Measurements from ENCODE around the gene CDH24. TPM values are rescaled to one million over a fixed set of nuclear protein-coding genes. Genes with fewer than 3 reads are reported as not detected.

CDH24 gene
- total and polyA plus RNA-seq, 9 of the 15 experiments (the other 6 are each of a cell fraction or from before 2014, with no cell fraction given): 0.04 to 16.2 (median 4.9) TPM

DNA sequence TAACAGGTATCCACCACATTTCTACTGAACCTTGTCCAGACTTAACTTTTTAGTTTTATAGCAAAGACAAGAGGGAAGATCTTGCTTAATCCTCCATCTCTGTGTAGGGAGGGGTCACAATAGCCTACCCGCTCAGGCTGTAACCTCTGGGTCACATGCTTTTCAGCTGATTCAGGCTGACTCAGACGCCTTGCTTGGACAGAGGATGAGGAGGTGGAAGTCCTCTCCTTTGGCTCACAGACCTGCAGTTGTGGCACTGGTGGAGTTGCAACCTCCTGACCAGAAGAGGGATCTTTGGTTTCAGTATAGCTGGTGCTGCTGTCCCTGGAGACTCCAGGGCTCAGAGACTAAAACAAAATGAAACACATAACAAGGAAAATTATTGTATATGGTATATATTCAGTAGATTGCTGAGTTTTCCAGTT lies 21.4 kb upstream of the CDH24 start (continued):
- TF ChIP-seq TAF15 (IDR thresholded peaks at IDR 0.05; ENCODE audit: low read depth, low read length) (no peak), U2AF1 (optimal IDR thresholded peaks at IDR 0.05; ENCODE audit: low read depth, low read length) (no peak), ARNT (IDR thresholded peaks at IDR 0.05) (peak in 1 of 2 experiments; percentile 70; a peak in 1 of 4 replicates), ZNF384 (IDR thresholded peaks at IDR 0.05; ENCODE audit: low read depth, low read length) (no peak), SMAD4 (CRISPR knock-in tag; conservative IDR thresholded peaks at IDR 0.05) (peak; percentile 69), HMG20B (CRISPR knock-in tag; IDR thresholded peaks at IDR 0.05) (no peak), DIDO1 (tag; IDR thresholded peaks at IDR 0.05; ENCODE audit: low read depth) (no peak), PURB (CRISPR knock-in tag; IDR thresholded peaks at IDR 0.05; ENCODE audit: low read depth) (no peak), NR3C1 (CRISPR knock-in tag; IDR thresholded peaks at IDR 0.05) (no peak), BACH1 (tag; IDR thresholded peaks at IDR 0.05) (peak; percentile 82; the same call in 1 of the 2 replicates), ZNF444 (CRISPR knock-in tag; IDR thresholded peaks at IDR 0.05) (no peak), NFRKB (IDR thresholded peaks at IDR 0.05; ENCODE audit: low read depth) (no peak), POU5F1 (IDR thresholded peaks at IDR 0.05; ENCODE audit: borderline replicate concordance, low read depth, low read length, partially characterized antibody) (no peak), SNIP1 (IDR thresholded peaks at IDR 0.05; ENCODE audit: low read depth) (no peak), ZNF717 (CRISPR knock-in tag; IDR thresholded peaks at IDR 0.05) (no peak), ZSCAN29 (IDR thresholded peaks at IDR 0.05) (no peak), HCFC1 (IDR thresholded peaks at IDR 0.05; ENCODE audit: low read depth, low read length) (no peak), ZNF232 (CRISPR knock-in tag; IDR thresholded peaks at IDR 0.05) (no peak), ZNF23 (CRISPR knock-in tag; IDR thresholded peaks at IDR 0.05) (no peak), TAF7 (tag; IDR thresholded peaks at IDR 0.05) (no peak), SNRNP70 (optimal IDR thresholded peaks at IDR 0.05; ENCODE audit: low read depth, low read length) (no peak)
- TF ChIP-seq, protein P1, sequence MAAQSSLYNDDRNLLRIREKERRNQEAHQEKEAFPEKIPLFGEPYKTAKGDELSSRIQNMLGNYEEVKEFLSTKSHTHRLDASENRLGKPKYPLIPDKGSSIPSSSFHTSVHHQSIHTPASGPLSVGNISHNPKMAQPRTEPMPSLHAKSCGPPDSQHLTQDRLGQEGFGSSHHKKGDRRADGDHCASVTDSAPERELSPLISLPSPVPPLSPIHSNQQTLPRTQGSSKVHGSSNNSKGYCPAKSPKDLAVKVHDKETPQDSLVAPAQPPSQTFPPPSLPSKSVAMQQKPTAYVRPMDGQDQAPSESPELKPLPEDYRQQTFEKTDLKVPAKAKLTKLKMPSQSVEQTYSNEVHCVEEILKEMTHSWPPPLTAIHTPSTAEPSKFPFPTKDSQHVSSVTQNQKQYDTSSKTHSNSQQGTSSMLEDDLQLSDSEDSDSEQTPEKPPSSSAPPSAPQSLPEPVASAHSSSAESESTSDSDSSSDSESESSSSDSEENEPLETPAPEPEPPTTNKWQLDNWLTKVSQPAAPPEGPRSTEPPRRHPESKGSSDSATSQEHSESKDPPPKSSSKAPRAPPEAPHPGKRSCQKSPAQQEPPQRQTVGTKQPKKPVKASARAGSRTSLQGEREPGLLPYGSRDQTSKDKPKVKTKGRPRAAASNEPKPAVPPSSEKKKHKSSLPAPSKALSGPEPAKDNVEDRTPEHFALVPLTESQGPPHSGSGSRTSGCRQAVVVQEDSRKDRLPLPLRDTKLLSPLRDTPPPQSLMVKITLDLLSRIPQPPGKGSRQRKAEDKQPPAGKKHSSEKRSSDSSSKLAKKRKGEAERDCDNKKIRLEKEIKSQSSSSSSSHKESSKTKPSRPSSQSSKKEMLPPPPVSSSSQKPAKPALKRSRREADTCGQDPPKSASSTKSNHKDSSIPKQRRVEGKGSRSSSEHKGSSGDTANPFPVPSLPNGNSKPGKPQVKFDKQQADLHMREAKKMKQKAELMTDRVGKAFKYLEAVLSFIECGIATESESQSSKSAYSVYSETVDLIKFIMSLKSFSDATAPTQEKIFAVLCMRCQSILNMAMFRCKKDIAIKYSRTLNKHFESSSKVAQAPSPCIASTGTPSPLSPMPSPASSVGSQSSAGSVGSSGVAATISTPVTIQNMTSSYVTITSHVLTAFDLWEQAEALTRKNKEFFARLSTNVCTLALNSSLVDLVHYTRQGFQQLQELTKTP (IDR thresholded peaks at IDR 0.05; ENCODE audit: low read depth in 1 of 2, partially characterized antibody in 2 of 2): peak in 1 of 2 experiments; percentile 56
- TF ChIP-seq, protein P2, sequence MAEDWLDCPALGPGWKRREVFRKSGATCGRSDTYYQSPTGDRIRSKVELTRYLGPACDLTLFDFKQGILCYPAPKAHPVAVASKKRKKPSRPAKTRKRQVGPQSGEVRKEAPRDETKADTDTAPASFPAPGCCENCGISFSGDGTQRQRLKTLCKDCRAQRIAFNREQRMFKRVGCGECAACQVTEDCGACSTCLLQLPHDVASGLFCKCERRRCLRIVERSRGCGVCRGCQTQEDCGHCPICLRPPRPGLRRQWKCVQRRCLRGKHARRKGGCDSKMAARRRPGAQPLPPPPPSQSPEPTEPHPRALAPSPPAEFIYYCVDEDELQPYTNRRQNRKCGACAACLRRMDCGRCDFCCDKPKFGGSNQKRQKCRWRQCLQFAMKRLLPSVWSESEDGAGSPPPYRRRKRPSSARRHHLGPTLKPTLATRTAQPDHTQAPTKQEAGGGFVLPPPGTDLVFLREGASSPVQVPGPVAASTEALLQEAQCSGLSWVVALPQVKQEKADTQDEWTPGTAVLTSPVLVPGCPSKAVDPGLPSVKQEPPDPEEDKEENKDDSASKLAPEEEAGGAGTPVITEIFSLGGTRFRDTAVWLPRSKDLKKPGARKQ (CRISPR knock-in tag; IDR thresholded peaks at IDR 0.05): no peak
